NCI-H748 treated with DMSO at 0.1 percent for 48 hours (cell line): ENCODE results near the gene SIM1.

Experiments
- DNase-seq: peaks from one replicate; lab custom pipeline; 2025; lab: John Stamatoyannopoulos, UW

Gene SIM1, protein sequence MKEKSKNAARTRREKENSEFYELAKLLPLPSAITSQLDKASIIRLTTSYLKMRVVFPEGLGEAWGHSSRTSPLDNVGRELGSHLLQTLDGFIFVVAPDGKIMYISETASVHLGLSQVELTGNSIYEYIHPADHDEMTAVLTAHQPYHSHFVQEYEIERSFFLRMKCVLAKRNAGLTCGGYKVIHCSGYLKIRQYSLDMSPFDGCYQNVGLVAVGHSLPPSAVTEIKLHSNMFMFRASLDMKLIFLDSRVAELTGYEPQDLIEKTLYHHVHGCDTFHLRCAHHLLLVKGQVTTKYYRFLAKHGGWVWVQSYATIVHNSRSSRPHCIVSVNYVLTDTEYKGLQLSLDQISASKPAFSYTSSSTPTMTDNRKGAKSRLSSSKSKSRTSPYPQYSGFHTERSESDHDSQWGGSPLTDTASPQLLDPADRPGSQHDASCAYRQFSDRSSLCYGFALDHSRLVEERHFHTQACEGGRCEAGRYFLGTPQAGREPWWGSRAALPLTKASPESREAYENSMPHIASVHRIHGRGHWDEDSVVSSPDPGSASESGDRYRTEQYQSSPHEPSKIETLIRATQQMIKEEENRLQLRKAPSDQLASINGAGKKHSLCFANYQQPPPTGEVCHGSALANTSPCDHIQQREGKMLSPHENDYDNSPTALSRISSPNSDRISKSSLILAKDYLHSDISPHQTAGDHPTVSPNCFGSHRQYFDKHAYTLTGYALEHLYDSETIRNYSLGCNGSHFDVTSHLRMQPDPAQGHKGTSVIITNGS

DNA sequence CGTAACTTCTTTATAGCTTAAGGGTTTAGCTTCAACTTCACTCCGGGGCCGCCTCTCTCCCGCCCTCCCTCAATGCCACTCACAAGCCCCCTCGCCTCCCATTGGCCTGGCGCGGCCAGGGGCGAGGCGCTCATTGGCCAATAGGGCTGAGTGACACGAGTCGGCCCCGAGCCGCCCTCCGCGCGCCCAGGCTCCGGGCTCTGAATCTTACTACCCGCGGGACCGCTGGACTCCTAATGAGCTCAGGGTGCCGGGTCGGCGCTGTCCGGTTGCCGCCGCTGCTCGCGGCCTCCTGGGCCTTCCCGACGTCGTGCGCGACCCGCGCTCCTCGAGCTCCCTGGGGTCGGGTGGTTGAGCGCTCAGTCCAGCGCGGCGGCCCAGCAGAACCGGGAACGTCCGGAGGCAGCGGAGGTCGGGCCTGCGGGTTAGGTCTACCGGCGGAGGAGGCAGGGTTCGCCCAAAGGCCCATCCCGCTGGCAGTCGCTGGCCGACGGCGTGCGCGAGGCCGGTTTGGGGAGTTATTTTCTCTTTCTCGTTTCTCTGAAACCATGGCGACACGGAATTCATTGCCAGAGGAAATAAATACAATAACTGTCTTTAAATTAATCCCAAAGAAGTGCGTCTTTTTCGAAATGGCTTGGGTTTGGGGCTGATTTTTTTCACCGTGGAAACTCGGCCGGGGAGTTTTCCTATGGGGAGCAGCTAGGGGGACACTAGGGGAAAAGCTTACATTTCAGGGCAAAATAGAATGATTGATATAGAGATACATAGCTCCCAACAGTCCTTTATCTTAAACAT, at the start of gene SIM1:
Gene SIM1 (minus strand): TSS at position 19 of the 798 bp plus-strand sequence. CDS start 1,453 bp downstream, outside the sequence.
- DNase-seq = peak; percentile 77

DNA sequence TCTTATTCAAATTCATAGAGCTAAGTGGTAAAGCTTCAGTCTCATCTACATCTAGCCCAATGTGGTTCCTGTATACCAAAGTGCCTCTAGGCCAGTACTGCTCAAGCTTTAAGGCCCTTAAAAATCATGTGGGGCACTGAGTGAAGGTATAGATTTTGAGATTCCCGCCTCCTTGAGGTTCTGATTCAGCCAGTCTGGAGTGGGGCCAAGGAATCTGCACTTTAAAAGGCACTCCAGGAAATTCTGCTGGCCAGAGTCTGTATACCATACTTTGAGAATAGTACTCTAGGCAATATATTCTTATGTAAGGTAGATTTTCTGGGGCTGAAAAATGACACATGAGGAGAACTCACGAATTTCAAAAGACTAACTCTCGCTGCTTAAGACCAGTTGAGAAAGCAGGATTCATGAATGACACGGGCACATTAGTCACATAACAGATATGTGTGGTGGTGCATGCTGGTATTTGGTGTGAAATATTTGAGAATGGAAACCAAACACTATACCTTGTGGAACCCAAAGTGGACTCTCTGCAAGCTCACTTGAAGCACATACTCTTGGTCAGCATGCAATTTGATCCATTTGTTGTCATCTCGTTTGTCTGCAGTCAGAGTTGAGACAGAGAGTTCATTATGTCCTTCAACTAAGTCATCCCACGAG, 47.6 kb upstream of the SIM1 start:
- DNase-seq = no peak

DNA sequence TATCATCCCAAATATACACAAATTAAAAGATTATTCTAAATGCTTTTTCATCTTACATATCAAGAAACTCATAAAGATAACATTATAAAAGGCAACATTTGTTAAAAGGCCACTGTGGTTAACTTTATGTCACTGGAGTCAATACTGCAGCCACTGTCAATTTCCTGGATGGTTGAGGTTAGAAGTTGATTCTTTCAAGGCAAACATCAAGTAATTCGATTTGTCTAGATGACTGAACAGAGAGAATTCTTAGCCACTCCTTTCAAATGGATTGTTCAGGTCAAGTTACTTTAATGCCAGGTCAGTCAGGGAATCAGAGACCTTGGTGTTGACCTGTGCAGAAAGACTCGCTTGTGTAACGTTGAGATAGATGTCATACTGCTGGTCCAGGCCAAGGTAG, 44.4 kb upstream of the SIM1 start:
- no peak for DNase-seq

DNA sequence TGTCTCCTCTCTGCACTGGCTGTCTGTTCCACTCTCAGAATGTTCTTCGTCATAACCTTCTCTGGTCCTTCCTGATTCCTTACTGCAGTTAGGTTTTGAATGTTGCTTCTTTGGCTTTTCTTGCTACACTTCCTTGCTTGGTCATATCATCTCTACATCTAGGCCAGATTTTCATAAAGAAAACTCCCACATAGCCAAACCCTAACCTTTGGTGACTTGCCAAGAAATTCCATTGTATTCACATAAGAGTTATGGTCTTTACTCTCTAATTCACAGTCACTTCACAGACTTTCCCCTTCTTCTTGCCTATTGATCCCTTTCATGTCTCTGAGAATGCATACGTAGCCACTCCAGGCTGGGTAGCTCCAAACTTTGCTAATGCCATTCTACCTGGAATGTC, 41.9 kb upstream of the SIM1 start:
- DNase-seq = no peak

DNA sequence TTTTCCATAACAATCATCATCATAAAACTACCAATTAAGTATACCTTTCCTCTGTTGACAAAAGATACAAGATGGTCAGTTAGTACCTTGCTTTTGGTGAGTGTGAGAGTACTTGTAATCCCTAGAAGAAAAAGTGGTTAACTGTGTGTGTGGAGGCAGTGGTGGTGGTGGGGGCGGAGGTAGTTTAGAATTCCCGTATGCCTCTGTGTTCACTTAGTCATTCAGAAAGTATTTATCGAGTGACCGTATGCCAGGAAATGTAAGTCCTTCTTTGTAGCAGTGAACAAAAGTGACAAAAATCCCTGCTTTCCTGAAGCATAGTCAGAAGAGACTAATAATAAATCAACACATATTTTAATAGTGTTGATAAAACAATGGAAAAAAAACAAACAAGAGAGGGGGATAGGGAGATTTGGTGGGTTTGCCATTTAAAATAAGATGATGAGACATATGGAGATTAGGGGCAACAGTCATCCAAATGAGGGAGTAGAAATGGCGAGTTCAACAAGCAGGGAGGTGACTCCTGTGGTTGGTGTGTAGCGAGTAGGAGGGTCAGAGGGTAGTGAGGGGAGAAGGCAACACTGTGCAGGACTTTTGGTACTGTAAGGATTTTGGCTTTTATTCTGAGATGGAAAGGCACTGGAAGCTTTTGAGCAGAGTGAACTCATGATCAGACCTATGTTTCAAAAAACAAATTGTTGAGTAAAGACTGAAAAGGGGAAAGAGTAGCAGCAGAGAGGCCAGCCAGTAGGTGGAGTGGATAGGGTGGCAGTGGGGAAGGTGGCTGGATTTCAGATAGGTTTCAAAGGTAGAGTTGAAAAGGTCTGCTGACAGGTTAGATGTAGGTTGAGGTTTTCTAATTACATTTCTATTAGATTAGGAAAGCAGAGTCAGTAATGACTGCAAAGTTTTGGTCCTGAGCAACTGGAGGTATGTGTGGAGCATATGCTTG, 40.3 kb upstream of the SIM1 start:
- no peak for DNase-seq

DNA sequence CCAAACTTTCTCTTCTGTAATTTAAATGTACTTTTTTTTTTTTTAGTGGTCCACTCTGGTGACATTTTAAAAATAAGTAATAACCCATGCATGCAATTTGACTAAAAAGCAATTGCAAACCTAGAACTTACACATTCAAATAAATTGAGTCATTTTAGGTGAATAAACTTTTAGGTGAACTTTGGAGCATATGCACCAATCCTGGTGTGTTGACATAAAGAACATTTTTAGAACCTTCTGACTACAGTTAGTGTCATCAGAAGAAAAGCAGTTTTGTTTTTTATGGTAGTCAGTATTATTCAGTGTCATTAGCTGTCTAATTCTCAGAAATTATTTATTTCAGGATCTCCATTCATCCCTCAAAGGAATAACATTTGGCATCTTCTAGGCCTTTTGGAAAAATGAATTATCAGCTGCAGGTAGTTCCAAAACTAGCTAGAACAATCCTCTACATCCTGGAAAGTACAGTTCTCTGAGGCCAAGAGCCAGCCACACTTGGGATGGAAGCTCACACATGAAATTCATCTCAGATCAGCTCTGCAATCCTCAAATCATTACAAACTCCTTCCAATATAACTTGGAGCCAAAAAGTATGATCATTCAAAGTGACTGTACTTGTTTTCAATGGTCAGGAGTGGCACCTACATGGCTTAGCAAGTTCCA, 38.5 kb upstream of the SIM1 start:
- DNase-seq = no peak

DNA sequence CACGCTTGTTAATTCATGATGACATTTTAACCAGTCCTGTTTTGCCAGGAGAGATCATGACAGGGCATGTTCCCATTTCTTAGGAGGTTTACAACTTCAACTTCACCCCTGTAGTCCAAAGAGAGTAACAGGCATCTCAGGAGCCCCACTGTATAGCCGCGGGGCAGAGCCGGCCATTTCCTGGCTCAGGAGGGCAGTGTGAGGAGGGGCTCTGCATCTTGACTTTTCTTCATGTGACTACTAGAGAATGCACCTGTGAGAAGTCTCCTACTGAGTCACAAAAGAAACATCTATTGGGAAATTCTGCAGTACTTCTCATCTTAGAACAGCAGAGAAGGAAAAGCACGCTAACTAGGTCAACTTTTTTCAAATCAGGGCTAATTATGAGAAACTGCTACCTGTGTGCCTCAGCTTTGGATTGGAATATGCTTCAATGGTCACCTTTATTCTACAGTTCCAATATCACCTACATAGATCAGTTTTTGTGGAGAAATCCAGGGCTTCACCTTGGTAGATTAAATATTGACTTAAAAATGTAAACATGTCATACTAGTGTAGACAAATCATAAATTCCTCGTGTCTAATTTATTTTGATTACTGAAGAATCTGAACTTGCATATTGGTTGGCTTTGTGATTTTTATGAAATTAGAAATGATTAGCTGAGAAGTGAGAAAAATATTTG, 28.6 kb upstream of the SIM1 start:
- DNase-seq = no peak

DNA sequence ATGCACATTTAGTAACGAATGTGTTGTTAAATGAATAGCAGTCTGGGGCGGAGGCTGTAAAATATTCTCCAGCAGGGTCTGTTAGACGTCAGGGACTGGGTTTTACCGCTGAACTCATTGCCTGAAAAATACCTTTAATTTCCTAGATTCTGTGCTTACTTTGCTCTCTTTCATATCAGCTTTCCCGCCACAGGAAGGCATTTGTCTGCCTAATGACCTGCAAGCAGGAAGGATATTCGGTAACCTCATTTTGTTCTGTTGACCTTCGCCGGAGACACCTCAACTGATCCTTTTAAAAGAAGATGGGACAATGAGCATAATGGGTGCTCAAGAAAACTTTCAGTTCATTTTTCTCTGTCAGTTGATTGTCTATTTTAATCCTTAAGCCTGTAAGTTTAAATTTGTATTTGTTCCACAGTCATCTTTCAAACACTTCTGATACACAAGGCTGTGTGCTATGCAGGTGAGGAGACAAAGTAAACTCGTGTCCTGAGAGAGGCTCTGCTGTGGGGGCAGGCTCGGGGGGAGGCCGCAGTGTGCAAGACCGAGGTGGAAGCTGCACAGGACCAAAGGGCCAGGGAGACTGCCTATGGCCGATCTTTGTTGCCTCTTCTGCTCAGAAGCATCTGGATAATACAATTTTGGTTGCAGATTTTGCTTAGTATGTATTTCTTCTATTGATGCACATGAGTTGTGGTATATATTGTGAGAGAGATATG, 27.4 kb upstream of the SIM1 start:
- DNase-seq = no peak

DNA sequence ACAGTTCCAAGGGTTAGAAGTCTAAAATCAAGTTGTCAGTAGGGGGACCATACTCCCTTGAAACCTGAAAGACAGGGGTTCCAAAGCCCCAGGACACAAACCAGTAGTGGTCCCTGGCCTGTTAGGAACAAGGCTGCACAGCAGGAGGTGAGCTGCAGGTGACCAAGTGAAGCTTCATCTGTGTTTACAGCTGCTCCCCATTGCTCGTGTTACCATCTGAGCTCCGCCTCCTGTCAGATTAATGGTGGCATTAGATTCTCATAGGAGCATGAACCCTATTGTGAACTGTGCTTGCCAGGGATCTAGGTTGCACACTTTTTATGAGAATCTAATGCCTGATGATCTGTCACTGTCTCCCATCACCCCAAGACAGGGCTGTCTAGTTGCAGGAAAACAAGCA, 25.3 kb upstream of the SIM1 start:
- DNase-seq = no peak

DNA sequence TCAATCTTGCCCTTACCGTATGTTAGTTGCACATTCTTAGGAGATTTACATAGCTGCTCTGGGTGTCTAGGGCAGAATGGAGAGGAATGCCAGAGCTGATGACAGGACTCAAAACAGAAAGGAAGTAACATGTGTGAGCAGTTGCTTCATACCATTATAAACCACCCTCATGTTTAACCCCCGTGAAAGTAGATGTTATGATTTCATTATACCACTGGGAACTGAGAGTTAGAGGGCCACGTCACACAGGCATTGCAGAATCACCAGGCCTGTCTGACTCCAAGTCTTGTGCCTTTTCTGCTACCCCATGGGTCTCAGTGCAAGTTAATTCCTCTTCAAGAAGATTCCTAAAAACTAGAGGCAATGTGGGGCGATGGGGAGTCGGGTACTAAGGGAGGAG, 23.5 kb upstream of the SIM1 start:
- DNase-seq = no peak

DNA sequence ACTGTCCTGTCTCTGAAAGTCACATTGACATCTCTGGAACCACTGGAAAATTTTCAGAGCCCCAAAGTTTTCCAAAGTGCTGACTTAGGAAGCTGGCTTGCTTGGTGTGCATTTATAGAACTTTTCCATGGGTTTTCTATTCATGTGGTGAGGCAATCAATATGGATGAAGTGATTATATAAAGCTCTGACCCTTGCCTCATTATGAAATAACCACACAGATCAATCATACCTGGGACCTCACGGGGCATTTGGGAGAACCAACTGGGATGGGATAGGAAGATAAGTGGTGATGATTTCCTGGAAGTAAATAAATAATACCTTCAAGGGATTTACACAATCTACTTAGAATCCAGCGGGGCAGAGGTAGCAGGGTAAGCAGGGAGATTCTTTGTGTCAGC, 22.9 kb upstream of the SIM1 start:
- no peak for DNase-seq

DNA sequence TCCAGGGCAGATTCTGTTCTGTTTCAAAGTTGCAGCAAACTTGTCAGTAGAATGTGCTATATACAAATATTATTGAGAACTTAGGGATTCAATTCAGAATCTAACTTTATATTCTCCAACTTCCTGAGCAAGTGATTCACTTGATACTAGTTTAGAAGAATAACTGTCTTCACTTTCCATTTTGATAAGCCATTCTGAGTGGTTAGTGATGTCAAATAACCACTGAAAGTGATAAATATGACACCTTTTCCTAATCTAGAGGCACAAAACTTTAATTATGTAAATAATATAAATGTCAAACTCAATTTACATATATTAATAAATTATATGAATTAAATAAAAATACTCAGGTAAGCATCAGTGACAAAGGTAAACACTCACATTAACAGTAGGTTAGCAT, 20.5 kb upstream of the SIM1 start:
- DNase-seq = no peak

DNA sequence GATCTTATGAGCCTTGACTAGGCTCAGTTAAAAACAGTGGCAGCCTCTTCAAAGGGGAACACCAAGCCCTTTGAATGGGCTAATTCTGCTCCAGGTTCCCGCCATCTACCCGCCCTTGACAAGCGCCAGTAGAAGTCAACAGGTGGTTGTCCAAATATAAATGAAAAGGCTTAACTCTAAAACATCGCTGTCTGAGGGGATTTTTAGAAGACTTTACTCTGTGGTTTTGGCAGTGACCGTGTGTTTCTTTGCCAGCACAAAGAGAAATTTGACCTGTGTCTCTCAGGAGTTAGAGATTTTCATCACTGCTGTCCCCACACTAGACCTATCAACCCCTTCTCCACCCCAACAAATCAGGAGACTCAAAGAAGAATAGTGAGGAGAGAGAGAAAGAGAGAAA, 19.8 kb upstream of the SIM1 start:
- DNase-seq = no peak

DNA sequence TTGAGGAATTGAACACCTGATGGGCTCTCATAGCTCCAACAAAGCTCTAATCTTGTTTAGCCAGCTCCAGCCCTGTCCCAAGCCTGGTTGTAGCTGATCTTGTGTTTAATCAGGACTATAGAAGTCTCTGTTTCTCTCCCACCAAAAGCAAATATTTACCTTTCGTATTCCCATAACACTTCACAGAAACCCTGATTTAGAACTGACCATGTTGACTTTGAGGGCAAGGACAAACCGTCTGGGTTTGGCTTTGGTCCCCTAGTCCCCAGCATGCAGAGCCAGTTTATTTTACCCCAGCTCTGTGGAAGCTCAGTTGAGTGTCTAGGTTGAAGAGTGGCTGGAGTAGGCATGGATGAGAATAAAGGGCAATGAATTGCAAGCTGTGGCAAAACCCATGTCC, 18.0 kb upstream of the SIM1 start:
- DNase-seq = peak; percentile 96

DNA sequence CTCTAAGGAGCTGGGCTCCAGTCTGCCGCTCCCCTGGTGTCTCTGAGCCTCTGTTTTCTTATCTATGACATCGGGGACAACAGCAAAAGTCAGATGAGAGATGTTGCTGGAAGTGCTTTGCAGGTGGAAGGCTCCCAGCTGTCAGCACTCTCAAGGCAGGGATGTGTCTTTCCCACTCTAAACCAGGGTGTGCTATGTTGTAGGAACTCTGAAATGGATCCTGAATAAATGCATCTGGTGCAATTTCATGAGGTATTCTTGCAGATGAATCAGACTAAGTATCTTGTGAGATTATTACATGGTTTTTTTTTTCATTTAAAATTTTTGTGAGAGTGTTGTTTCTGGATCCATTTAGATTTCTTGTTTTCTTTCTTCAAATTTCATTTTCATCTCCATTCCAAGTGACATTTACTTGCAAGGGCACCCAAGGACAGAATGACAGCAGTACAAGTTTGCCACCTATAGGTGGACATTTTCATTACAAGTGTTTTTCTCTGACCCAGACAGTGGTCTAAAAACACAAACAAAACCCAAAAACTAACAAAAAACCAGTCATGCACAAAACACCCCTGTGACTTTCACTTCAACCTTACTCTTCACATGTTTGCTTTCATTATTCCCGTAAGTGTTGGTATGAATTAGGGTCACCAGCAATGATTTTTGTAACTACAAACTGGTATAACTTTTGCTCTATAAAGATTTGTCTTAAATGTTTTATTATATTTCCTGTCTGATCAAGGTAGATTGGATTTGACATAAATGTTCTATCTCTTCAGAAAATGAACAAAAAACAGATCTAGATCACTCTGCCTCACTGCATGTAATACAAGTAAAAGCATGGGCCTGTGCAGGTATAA, 14.7 kb upstream of the SIM1 start:
- peak; percentile 31 for DNase-seq

DNA sequence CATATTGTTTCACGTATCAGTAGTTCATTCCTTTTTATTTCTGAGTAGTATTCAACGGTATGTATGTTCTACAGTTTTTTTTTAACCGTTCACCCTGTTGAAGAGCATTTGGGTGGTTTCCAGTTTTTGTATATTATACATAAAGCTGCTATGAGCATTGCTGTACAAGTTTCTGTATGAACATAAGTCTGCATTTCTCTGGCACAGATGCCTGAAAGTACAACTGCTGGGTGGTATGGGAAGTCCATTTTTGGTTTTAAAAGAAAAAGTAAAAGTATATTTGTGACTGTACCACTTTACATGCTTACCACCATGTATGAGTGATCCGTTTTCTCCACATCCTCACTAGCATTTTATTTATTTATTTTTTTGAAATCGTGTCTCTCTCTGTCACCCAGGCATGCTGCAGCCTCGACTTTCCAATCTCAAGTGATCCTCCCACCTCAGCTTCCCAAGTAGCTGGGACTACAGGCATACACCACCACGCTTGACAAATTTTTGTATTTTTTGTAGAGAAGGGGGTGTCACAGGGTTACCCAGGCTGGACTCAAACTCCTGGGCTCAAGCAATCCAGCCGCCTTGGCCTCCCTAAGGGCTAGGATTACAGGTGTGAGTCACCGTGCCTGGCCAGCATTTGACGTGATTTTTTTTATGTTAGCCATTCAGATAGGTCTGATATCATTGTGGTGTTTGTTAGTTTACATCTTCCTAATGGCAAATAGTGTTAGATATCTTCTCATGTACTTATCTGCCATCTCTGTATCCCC, 11.0 kb upstream of the SIM1 start:
- DNase-seq = no peak

DNA sequence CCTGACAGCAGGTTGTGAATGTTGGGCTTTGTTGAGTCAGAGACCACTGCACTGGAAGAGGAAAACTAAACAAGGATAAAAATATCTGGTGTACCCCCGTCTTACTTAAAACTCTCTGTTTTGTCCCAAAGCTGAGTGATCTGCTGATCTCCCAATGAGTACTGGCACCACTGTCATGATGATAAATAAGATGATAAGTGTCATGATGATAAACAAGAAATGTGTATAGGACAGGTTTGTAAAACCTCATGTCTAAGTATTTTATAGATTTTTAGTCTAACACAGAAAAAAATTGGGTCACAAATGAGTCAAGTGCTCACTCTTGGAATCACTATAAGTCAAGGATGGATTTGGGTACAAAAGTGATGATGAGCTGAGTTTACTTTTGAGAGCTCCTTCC, 8.5 kb upstream of the SIM1 start:
- no peak for DNase-seq
